ENCODE data around the gene ATP2B2. TPM values are rescaled to one million over a fixed set of nuclear protein-coding genes. Genes with fewer than 3 reads are reported as not detected.

The ATP2B2 gene
- total and polyA plus RNA-seq, 2 experiments from 2014 or later, result 0.42 to 0.63 TPM

- TF ChIP-seq ZNF462 (CRISPR knock-in tag; IDR thresholded peaks at IDR 0.05) (no peak), NANOG (IDR thresholded peaks at IDR 0.05; ENCODE audit: borderline replicate concordance) (no peak), STAT1 (IDR thresholded peaks at IDR 0.05; ENCODE audit: unreplicated experiment) (no peak), CTCF (conservative IDR thresholded peaks at IDR 0.05; ENCODE audit: low read depth in 2 of 2) (no peak), ETS1 (IDR thresholded peaks at IDR 0.05) (no peak), ZNF114 (CRISPR knock-in tag; IDR thresholded peaks at IDR 0.05) (no peak), EZH2 (IDR thresholded peaks at IDR 0.05; ENCODE audit: low read depth, unreplicated experiment) (no peak), ZNF331 (CRISPR knock-in tag; IDR thresholded peaks at IDR 0.05; ENCODE audit: low read depth) (no peak), CREB1 (CRISPR knock-in tag; IDR thresholded peaks at IDR 0.05; ENCODE audit: low read depth) (no peak), JUNB (IDR thresholded peaks at IDR 0.05; ENCODE audit: unreplicated experiment) (no peak), POLR2AphosphoS5 (IDR thresholded peaks at IDR 0.05; ENCODE audit: low read depth) (no peak)
Measured at GRCh38 chr3:10437995-10438901, 67.1 kb downstream of the ATP2B2 start (continued).

Measured in GM23338 (cell line).